ENCODE measurements around the gene IP6K1. TPM values are rescaled to one million over a fixed set of nuclear protein-coding genes. Genes with fewer than 3 reads are reported as not detected.
A peak's percentile ranks its signal among the peaks of the same experiment; 100 is the strongest.

IP6K1 gene
- total RNA-seq, 2 donors from 2014 or later, result 19.8 to 27.5 TPM

DNA sequence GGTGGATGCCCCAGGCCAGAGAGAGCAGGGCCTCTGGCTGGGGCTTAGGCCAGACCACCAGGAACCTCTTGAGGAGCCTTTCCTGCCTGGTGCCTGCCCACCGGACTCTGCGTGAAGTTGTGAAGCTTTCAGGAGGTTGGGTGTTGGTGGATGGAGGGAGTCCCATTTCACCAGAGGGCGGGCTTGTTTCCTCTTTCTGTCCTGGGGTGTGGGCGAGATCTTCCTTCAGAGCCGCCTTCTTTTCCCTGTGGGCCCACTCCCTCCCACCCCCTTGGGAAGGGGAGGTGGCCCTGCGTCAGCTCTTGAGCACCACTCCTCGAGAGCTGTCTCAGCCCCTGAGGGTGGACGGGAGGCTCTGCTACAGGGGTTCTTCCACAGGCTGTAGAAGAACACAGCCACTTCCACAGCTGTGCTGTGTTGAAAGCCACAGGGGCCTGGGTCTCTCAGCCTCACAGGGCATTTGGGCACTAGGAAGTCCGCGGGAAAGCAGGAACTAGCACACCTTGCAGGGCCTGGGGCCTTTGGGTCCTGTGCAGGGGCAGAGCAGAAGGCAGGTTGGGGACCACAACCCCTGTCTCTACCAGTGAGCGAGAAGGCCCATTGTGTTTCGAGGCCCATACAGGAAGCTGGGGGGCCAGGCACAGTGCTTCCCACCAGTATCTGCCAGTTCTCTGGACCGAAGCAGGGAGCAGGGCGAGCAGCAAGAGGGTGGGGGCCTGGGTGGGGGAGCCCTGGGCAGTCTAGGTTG is 69.0 kb downstream of the IP6K1 start:
- DNase-seq (peak in 1 of 4 donors; percentile 12), ATAC-seq (no peak)
- Histone ChIP-seq H3K4me3 (no peak overlapping the region), H3K27me3 (no peaks in the 10 kb centered on the region), H3K9me3 (no peaks in the 10 kb centered on the region), H3K27ac (no peak overlapping the region), H3K36me3 (replicated peaks in 1 of 2; ENCODE audit: insufficient read depth in 1 of 2, low read depth in 2 of 2) (peaks cover 0 to 4% of the 10 kb centered on the region in 2 donors), H3K4me1 (peaks cover 40% of the 10 kb centered on the region)
- WGBS, 2 donors, result 89 to 92% methylated on average over 6 to 14 of the region's 14 CpGs
- TF ChIP-seq POLR2A (IDR thresholded peaks at IDR 0.05), result no peak
- TF ChIP-seq, protein P1, sequence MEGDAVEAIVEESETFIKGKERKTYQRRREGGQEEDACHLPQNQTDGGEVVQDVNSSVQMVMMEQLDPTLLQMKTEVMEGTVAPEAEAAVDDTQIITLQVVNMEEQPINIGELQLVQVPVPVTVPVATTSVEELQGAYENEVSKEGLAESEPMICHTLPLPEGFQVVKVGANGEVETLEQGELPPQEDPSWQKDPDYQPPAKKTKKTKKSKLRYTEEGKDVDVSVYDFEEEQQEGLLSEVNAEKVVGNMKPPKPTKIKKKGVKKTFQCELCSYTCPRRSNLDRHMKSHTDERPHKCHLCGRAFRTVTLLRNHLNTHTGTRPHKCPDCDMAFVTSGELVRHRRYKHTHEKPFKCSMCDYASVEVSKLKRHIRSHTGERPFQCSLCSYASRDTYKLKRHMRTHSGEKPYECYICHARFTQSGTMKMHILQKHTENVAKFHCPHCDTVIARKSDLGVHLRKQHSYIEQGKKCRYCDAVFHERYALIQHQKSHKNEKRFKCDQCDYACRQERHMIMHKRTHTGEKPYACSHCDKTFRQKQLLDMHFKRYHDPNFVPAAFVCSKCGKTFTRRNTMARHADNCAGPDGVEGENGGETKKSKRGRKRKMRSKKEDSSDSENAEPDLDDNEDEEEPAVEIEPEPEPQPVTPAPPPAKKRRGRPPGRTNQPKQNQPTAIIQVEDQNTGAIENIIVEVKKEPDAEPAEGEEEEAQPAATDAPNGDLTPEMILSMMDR (IDR thresholded peaks at IDR 0.05), result no peak
- intact Hi-C loops (cut with DNase I), result no loop called here

DNA sequence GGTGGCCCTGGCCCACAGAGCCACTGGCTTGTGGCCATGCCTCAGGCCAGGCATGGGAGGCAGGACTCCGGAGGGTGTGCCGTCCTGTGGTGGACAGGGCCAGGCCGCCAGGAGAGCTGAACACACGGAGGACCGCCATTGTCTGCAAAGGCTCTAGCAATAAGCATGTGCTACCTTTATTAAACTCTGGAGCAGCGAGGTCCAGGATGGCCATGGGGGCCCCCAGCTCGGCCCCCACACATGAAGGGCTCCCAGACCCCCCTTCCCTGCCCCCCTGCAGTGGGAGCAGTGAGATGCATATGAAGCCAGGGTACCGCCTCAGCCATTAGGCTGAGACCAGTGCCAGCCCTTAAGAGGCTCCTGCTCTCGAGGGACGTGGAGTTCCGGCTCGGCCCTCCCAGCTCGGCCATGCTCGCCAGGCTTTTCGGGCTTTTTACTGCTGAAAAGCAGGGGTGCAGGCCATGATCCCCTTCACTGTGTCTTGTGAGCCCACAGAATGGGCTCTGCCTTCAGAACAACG is 69.6 kb downstream of the IP6K1 start:
- Histone ChIP-seq H3K4me3 (no peak overlapping the region), H3K36me3 (replicated peaks in 1 of 2; ENCODE audit: insufficient read depth in 1 of 2, low read depth in 2 of 2) (peaks cover 0 to 4% of the 10 kb centered on the region in 2 donors), H3K4me1 (peaks cover 34% of the 10 kb centered on the region), H3K27ac (no peak overlapping the region), H3K9me3 (no peaks in the 10 kb centered on the region), H3K27me3 (no peaks in the 10 kb centered on the region)
- DNase-seq (peak in 1 of 4 donors; percentile 13), ATAC-seq (no peak)
- intact Hi-C loops (cut with DNase I), result no loop called here
- TF ChIP-seq POLR2A (IDR thresholded peaks at IDR 0.05), result no peak
- TF ChIP-seq, protein P1 (IDR thresholded peaks at IDR 0.05), result no peak
- 95 to 100% methylated on average over 5 to 14 of the region's 16 CpGs for WGBS, 2 donors

DNA sequence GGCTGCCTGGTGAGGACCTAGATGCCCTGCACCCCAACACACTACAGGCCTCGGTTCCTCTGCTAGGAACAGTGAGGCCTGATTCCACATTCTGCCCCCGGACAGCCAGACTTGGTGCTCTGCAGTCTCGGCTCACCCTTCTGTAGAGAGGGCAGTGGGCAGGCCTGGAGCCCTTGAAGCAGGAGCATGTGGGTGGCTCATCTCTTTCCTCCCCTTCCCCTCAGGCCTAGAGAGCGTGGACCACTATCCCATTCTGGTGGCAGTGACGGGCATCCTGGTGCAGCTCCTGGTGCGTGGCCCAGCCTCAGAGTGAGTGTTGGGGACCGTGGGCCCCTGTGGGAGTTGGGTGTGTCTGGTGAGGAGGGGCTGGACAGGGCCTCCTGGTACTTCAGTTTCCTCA is 70.2 kb downstream of the IP6K1 start:
- Histone ChIP-seq H3K9me3 (no peaks in the 10 kb centered on the region), H3K27ac (no peak overlapping the region), H3K36me3 (replicated peaks in 1 of 2; ENCODE audit: insufficient read depth in 1 of 2, low read depth in 2 of 2) (peaks cover 0 to 4% of the 10 kb centered on the region in 2 donors), H3K4me1 (peaks cover 28% of the 10 kb centered on the region), H3K27me3 (no peaks in the 10 kb centered on the region), H3K4me3 (no peak overlapping the region)
- no peak for ATAC-seq
- TF ChIP-seq POLR2A (IDR thresholded peaks at IDR 0.05), result no peak
- TF ChIP-seq, protein P1 (IDR thresholded peaks at IDR 0.05), result no peak
- DNase-seq, result peak in 1 of 4 donors; percentile 10
- WGBS, 2 donors, result 93 to 96% methylated on average over 3 to 7 of the region's 7 CpGs
- intact Hi-C loops (cut with DNase I), result no loop called here

DNA sequence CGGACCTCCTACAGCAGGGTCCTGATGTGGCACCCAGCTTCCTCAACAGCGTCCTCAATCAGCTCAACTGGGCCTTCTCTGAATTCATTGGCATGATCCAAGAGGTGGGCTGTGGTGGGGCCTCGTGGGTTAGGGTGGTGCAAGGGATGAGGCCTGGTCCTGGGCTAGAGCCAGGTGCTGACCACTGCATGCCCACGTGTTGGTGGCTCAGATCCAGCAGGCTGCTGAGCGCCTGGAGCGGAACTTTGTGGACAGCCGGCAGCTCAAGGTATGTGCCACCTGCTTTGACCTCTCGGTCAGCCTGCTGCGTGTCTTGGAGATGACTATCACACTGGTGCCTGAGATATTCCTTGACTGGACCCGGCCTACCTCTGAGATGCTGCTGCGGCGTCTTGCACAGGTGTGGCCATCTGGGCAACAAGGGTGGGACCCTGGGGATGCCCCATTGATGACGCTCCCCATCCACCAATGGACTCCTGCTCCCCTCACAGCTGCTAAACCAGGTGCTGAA is 70.7 kb downstream of the IP6K1 start:
- Histone ChIP-seq H3K36me3 (replicated peaks in 1 of 2; ENCODE audit: insufficient read depth in 1 of 2, low read depth in 2 of 2) (no peaks in the 10 kb centered on the region), H3K27ac (no peak overlapping the region), H3K9me3 (no peaks in the 10 kb centered on the region), H3K4me1 (peaks cover 23% of the 10 kb centered on the region), H3K27me3 (no peaks in the 10 kb centered on the region), H3K4me3 (no peak overlapping the region)
- TF ChIP-seq, protein P1 (IDR thresholded peaks at IDR 0.05), result no peak
- TF ChIP-seq POLR2A (IDR thresholded peaks at IDR 0.05), result no peak
- ATAC-seq, result no peak
- intact Hi-C loops (cut with DNase I), result no loop called here
- DNase-seq, result peak in 1 of 4 donors; percentile 20
- 87 to 100% methylated on average over 2 to 13 of the region's 13 CpGs for WGBS, 2 donors
